HFFc6 (cell line): ENCODE data around the gene COL4A1. TPM values are rescaled to one million over a fixed set of nuclear protein-coding genes. Genes with fewer than 3 reads are reported as not detected.

Experiments
- DNase-seq: peaks from one replicate; pipeline ENCODE4 v3.0.0-alpha.2; 2018
- H3K27ac Mint-ChIP-seq: 2 replicates; pipeline ENCODE4 v1.8.0; 2020; ENCODE audit warnings: mild to moderate bottlenecking, mixed read lengths
- H3K27me3 Mint-ChIP-seq: 2 replicates; pipeline ENCODE4 v1.8.0; 2021; ENCODE audit warnings: mild to moderate bottlenecking, moderate library complexity, mixed read lengths; ENCODE audit not compliant: insufficient read depth
- H3K36me3 Mint-ChIP-seq: 2 replicates; pipeline ENCODE4 v1.8.0; 2021; ENCODE audit warnings: low read depth, mixed read lengths
- H3K4me1 Mint-ChIP-seq: 2 replicates; pipeline ENCODE4 v1.8.0; 2020; ENCODE audit warnings: low read depth, mixed read lengths
- H3K4me3 Mint-ChIP-seq: 2 replicates; pipeline ENCODE4 v1.8.0; 2020; ENCODE audit warnings: mild to moderate bottlenecking, moderate library complexity, mixed read lengths
- H3K9me3 Mint-ChIP-seq: 2 replicates; pipeline ENCODE4 v1.8.0; 2020; ENCODE audit warnings: mild to moderate bottlenecking, mixed read lengths
- CTCF ChIP-seq: fragments of 200-600 bp; sonication (generic); IDR thresholded peaks from 2 replicates; pipeline ENCODE4 v1.5.0; 2021; ENCODE audit warnings: antibody characterized with exemption, mild to moderate bottlenecking
- total RNA-seq, 6 experiments: library from RNA; stranded (reverse); fragmentation: NEBNext Ultra II Directional; extraction: Animal tissue kit (Norgen Biotek cat#: 25700); gene quantifications; 2 replicates in 1 of 6; 3 replicates in 5 of 6; pipeline ENCODE4 v1.2.3, GENCODE V29; 2021

COL4A1 gene
- total RNA-seq, 6 experiments from 2014 or later = 137 to 328 (median 148) TPM

GRCh38 chr13:110275931-110276552, 30.9 kb downstream of the COL4A1 start:
- Mint-ChIP-seq H3K4me1 (peaks cover 30% of the 10 kb centered on the region), H3K36me3 (peaks cover 16% of the 10 kb centered on the region), H3K4me3 (no peak overlapping the region), H3K9me3 (no peaks in the 10 kb centered on the region), H3K27ac (no peak overlapping the region), H3K27me3 (peaks cover 3% of the 10 kb centered on the region; the same call in 1 of the 2 replicates)
- DNase-seq = no peak
- TF ChIP-seq CTCF = no peak

GRCh38 chr13:110274687-110275086, 32.3 kb downstream of the COL4A1 start:
- no peaks in the 10 kb centered on the region for H3K9me3 Mint-ChIP-seq
- peaks cover 3% of the 10 kb centered on the region; the same call in 1 of the 2 replicates for H3K27me3 Mint-ChIP-seq
- DNase-seq = no peak
- peaks cover 10% of the 10 kb centered on the region for H3K36me3 Mint-ChIP-seq
- H3K4me1 Mint-ChIP-seq = peaks cover 25% of the 10 kb centered on the region
- TF ChIP-seq CTCF = peak; percentile 49; the same call in 1 of the 2 replicates
- no peak overlapping the region for H3K27ac Mint-ChIP-seq
- no peak overlapping the region for H3K4me3 Mint-ChIP-seq

GRCh38 chr13:110273254-110273653, 33.7 kb downstream of the COL4A1 start:
- Mint-ChIP-seq H3K27ac (no peak overlapping the region), H3K27me3 (peaks cover 3% of the 10 kb centered on the region; the same call in 1 of the 2 replicates), H3K4me1 (peaks cover 18% of the 10 kb centered on the region), H3K4me3 (no peak overlapping the region), H3K9me3 (no peaks in the 10 kb centered on the region), H3K36me3 (peaks cover 5% of the 10 kb centered on the region; the same call in 1 of the 2 replicates)
- TF ChIP-seq CTCF = no peak
- no peak for DNase-seq

- H3K4me1 Mint-ChIP-seq = peaks cover 13% of the 10 kb centered on the region
- H3K36me3 Mint-ChIP-seq = peaks cover 5% of the 10 kb centered on the region; the same call in 1 of the 2 replicates
- no peak for DNase-seq
- no peak overlapping the region for H3K27ac Mint-ChIP-seq
- TF ChIP-seq CTCF = no peak
- peaks cover 3% of the 10 kb centered on the region; the same call in 1 of the 2 replicates for H3K27me3 Mint-ChIP-seq
- H3K4me3 Mint-ChIP-seq = no peak overlapping the region
- H3K9me3 Mint-ChIP-seq = no peaks in the 10 kb centered on the region
Measured at GRCh38 chr13:110272651-110273050, 34.3 kb downstream of the COL4A1 start.

- Mint-ChIP-seq H3K9me3 (no peaks in the 10 kb centered on the region), H3K36me3 (peaks cover 5% of the 10 kb centered on the region; the same call in 1 of the 2 replicates), H3K4me1 (peaks cover 9% of the 10 kb centered on the region), H3K27ac (no peak overlapping the region), H3K27me3 (peaks cover 3% of the 10 kb centered on the region; the same call in 1 of the 2 replicates), H3K4me3 (no peak overlapping the region)
- DNase-seq = no peak
- no peak for TF ChIP-seq CTCF
Measured at GRCh38 chr13:110272227-110272626, 34.7 kb downstream of the COL4A1 start.
